ENCODE data around the gene RAB3A. TPM values are rescaled to one million over a fixed set of nuclear protein-coding genes. Genes with fewer than 3 reads are reported as not detected.
"Not testable (repeated sequence)": the region's sequence is repeated elsewhere in the genome, so short reads cannot be mapped to it uniquely, and the experiment has no call there.

The RAB3A gene
- total and polyA plus RNA-seq, 2 donors from 2014 or later, result 5.2 to 10.5 TPM

GRCh38 chr19:18159810-18160209, 44.0 kb downstream of the RAB3A start:
- intact Hi-C loops (cut with DNase I), result no loop called here
- no peak for DNase-seq
- H3K4me1 ChIP-seq (ENCODE audit: control insufficient read depth in 2 of 3, insufficient read depth in 2 of 3, low read depth in 1 of 3, low read length in 3 of 3), result peaks cover 0 to 26% (median 15%) of the 10 kb centered on the region in 3 donors
- H3K27ac ChIP-seq (ENCODE audit: low read depth in 2 of 2, low read length in 2 of 2), result no peak overlapping the region
- H3K4me3 ChIP-seq (ENCODE audit: low read length in 3 of 3), result no peak overlapping the region
- no peaks in the 10 kb centered on the region for H3K9me3 ChIP-seq (ENCODE audit: control insufficient read depth in 2 of 3, insufficient read depth in 1 of 3, low read length in 3 of 3)
- no peak overlapping the region for H3K9ac ChIP-seq (ENCODE audit: low read length in 3 of 3)
- peaks cover 2 to 21% (median 5%) of the 10 kb centered on the region in 3 donors for H3K36me3 ChIP-seq (ENCODE audit: control insufficient read depth in 2 of 3, insufficient read depth in 3 of 3, low read length in 3 of 3)
- FAIRE-seq, result no peak
- H3K27me3 ChIP-seq (ENCODE audit: control insufficient read depth, insufficient read depth, low read length), result no peaks in the 10 kb centered on the region
- no peak for TF ChIP-seq CTCF (IDR thresholded peaks at IDR 0.05; ENCODE audit: borderline replicate concordance, extremely low read depth, insufficient read depth)

- H3K9me3 ChIP-seq (ENCODE audit: control insufficient read depth in 2 of 3, insufficient read depth in 1 of 3, low read length in 3 of 3); DNase-seq; FAIRE-seq; H3K9ac ChIP-seq (ENCODE audit: low read length in 3 of 3); H3K4me3 ChIP-seq (ENCODE audit: low read length in 3 of 3); H3K27me3 ChIP-seq (ENCODE audit: control insufficient read depth, insufficient read depth, low read length); intact Hi-C loops (cut with DNase I); H3K27ac ChIP-seq (ENCODE audit: low read depth in 2 of 2, low read length in 2 of 2): not testable (repeated sequence)
- H3K36me3 ChIP-seq (ENCODE audit: control insufficient read depth in 2 of 3, insufficient read depth in 3 of 3, low read length in 3 of 3), result peaks cover 2 to 21% (median 5%) of the 10 kb centered on the region in 3 donors
- H3K4me1 ChIP-seq (ENCODE audit: control insufficient read depth in 2 of 3, insufficient read depth in 2 of 3, low read depth in 1 of 3, low read length in 3 of 3), result peaks cover 0 to 31% (median 15%) of the 10 kb centered on the region in 3 donors
Measured at GRCh38 chr19:18159059-18159616, 44.7 kb downstream of the RAB3A start.

GRCh38 chr19:18158467-18158866, 45.4 kb downstream of the RAB3A start:
- DNase-seq (no peak), FAIRE-seq (no peak)
- no peaks in the 10 kb centered on the region for H3K27me3 ChIP-seq (ENCODE audit: control insufficient read depth, insufficient read depth, low read length)
- no peak overlapping the region for H3K27ac ChIP-seq (ENCODE audit: low read depth in 2 of 2, low read length in 2 of 2)
- no peak overlapping the region for H3K4me3 ChIP-seq (ENCODE audit: low read length in 3 of 3)
- H3K36me3 ChIP-seq (ENCODE audit: control insufficient read depth in 2 of 3, insufficient read depth in 3 of 3, low read length in 3 of 3), result peaks cover under 1 to 19% (median 4%) of the 10 kb centered on the region in 3 donors
- H3K9me3 ChIP-seq (ENCODE audit: control insufficient read depth in 2 of 3, insufficient read depth in 1 of 3, low read length in 3 of 3), result no peaks in the 10 kb centered on the region
- TF ChIP-seq CTCF (IDR thresholded peaks at IDR 0.05; ENCODE audit: borderline replicate concordance, extremely low read depth, insufficient read depth), result no peak
- H3K9ac ChIP-seq (ENCODE audit: low read length in 3 of 3), result no peak overlapping the region
- intact Hi-C loops (cut with DNase I), result no loop called here
- peaks cover 0 to 36% (median 15%) of the 10 kb centered on the region in 3 donors for H3K4me1 ChIP-seq (ENCODE audit: control insufficient read depth in 2 of 3, insufficient read depth in 2 of 3, low read depth in 1 of 3, low read length in 3 of 3)

- no peaks in the 10 kb centered on the region for H3K27me3 ChIP-seq (ENCODE audit: control insufficient read depth, insufficient read depth, low read length)
- peaks cover 0 to 10% (median 0%) of the 10 kb centered on the region in 3 donors for H3K36me3 ChIP-seq (ENCODE audit: control insufficient read depth in 2 of 3, insufficient read depth in 3 of 3, low read length in 3 of 3)
- H3K9ac ChIP-seq (ENCODE audit: low read length in 3 of 3), result peak overlapping the region in 1 of 3 donors; percentile 59
- H3K27ac ChIP-seq (ENCODE audit: low read depth in 2 of 2, low read length in 2 of 2), result peak overlapping the region; percentile 11 to 67
- H3K9me3 ChIP-seq (ENCODE audit: control insufficient read depth in 2 of 3, insufficient read depth in 1 of 3, low read length in 3 of 3), result no peaks in the 10 kb centered on the region
- DNase-seq (peak in 2 of 5 donors; percentile 42 to 68), FAIRE-seq (no peak)
- H3K4me1 ChIP-seq (ENCODE audit: control insufficient read depth in 2 of 3, insufficient read depth in 2 of 3, low read depth in 1 of 3, low read length in 3 of 3), result peaks cover 0 to 36% (median 15%) of the 10 kb centered on the region in 3 donors
- intact Hi-C loops (cut with DNase I), result no loop called here
- H3K4me3 ChIP-seq (ENCODE audit: low read length in 3 of 3), result no peak overlapping the region
- no peak for TF ChIP-seq CTCF (IDR thresholded peaks at IDR 0.05; ENCODE audit: borderline replicate concordance, extremely low read depth, insufficient read depth)
Measured at GRCh38 chr19:18157465-18158063, 46.3 kb downstream of the RAB3A start.
